PC-3 (cell line): ENCODE results near the gene ABHD2.

Experiments used
- CTCF ChIP-seq: fragments of 300-600 bp; sonication (generic); conservative IDR thresholded peaks from 2 replicates; pipeline ENCODE4 v1.5.1; 2017; ENCODE audit warnings: antibody characterized with exemption, low read depth, mild to moderate bottlenecking, low read length
- EZH2phosphoT487 ChIP-seq: fragments of 300-600 bp; sonication (generic); IDR thresholded peaks from 2 replicates; pipeline ENCODE4 v1.6.1; 2018; ENCODE audit warnings: mild to moderate bottlenecking, antibody characterized with exemption, low read length, borderline replicate concordance

- TF ChIP-seq CTCF, result no peak
- no peak for TF ChIP-seq EZH2phosphoT487
These were observed 73.4 kb downstream of the ABHD2 start for GRCh38 chr15:89161666-89162065.
